HUES6 (cell line): Measurements from ENCODE around the gene NTRK1.
"Not testable (repeated sequence)": the region's sequence is repeated elsewhere in the genome, so short reads cannot be mapped to it uniquely, and the experiment has no call there.

Experiments
- H3K27ac ChIP-seq: 2 replicates; pipeline ENCODE4 v1.7.0; 2013; ENCODE audit warnings: low read depth, mild to moderate bottlenecking, low read length, inconsistent platforms
- H3K27me3 ChIP-seq: 2 replicates; pipeline ENCODE4 v1.6.1; 2013; ENCODE audit warnings: low read length; ENCODE audit not compliant: control insufficient read depth, insufficient read depth
- H3K36me3 ChIP-seq: 2 replicates; pipeline ENCODE4 v1.6.1; 2013; ENCODE audit warnings: low read length; ENCODE audit not compliant: control insufficient read depth, insufficient read depth
- H3K4me1 ChIP-seq: 2 replicates; pipeline ENCODE4 v1.6.1; 2013; ENCODE audit warnings: low read length; ENCODE audit not compliant: control insufficient read depth, insufficient read depth
- H3K4me3 ChIP-seq: 2 replicates; pipeline ENCODE4 v1.5.1; 2013; ENCODE audit warnings: low read depth, low read length
- H3K9ac ChIP-seq: one replicate; pipeline ENCODE4 v1.6.1; 2013; ENCODE audit warnings: mild to moderate bottlenecking, low read length
- H3K9me3 ChIP-seq: 2 replicates; pipeline ENCODE4 v1.6.1; 2013; ENCODE audit warnings: low read depth, low read length; ENCODE audit not compliant: control insufficient read depth, insufficient read depth

Gene NTRK1

GRCh38 chr1:156921053-156921529 lies 60.4 kb downstream of the NTRK1 start:
- Histone ChIP-seq H3K36me3 (no peaks in the 10 kb centered on the region), H3K27ac (no peak overlapping the region), H3K4me3 (peak overlapping the region; percentile 66), H3K27me3 (peaks cover 84% of the 10 kb centered on the region), H3K9ac (no peak overlapping the region), H3K4me1 (peaks cover 16% of the 10 kb centered on the region), H3K9me3 (0 out of 2 replicates have a peak, but pooled peaks cover 2% of the 10 kb centered on the region)

- H3K36me3 ChIP-seq = no peaks in the 10 kb centered on the region
- H3K27ac ChIP-seq = no peak overlapping the region
- H3K27me3 ChIP-seq = peaks cover 100% of the 10 kb centered on the region
- 0 out of 2 replicates have a peak, but pooled peaks cover 2% of the 10 kb centered on the region for H3K9me3 ChIP-seq
- H3K9ac ChIP-seq = no peak overlapping the region
- H3K4me1 ChIP-seq = peaks cover 16% of the 10 kb centered on the region
- peak overlapping the region; percentile 62 for H3K4me3 ChIP-seq
These were observed 62.5 kb downstream of the NTRK1 start for GRCh38 chr1:156922986-156923669.

- peaks cover 100% of the 10 kb centered on the region for H3K27me3 ChIP-seq
- no peaks in the 10 kb centered on the region for H3K36me3 ChIP-seq
- peak overlapping the region; percentile 62 for H3K4me3 ChIP-seq
- H3K27ac ChIP-seq = no peak overlapping the region
- H3K4me1 ChIP-seq = peaks cover 16% of the 10 kb centered on the region
- H3K9ac ChIP-seq = no peak overlapping the region
- no peaks in the 10 kb centered on the region for H3K9me3 ChIP-seq
These were observed 63.2 kb downstream of the NTRK1 start for GRCh38 chr1:156923670-156924477.

GRCh38 chr1:156924478-156925153 lies 64.0 kb downstream of the NTRK1 start:
- peaks cover 16% of the 10 kb centered on the region for H3K4me1 ChIP-seq
- H3K27ac ChIP-seq = no peak overlapping the region
- peak overlapping the region; percentile 62 for H3K4me3 ChIP-seq
- H3K9me3 ChIP-seq = no peaks in the 10 kb centered on the region
- H3K36me3 ChIP-seq = no peaks in the 10 kb centered on the region
- peaks cover 100% of the 10 kb centered on the region for H3K27me3 ChIP-seq
- H3K9ac ChIP-seq = no peak overlapping the region

GRCh38 chr1:156925154-156926010 lies 64.7 kb downstream of the NTRK1 start:
- Histone ChIP-seq H3K4me3 (peak overlapping the region; percentile 62; the same call in 1 of the 2 replicates), H3K4me1 (peaks cover 16% of the 10 kb centered on the region), H3K9me3 (no peaks in the 10 kb centered on the region), H3K27ac (no peak overlapping the region), H3K27me3 (peaks cover 96% of the 10 kb centered on the region), H3K9ac (no peak overlapping the region), H3K36me3 (no peaks in the 10 kb centered on the region)

- no peak overlapping the region for H3K4me3 ChIP-seq
- H3K4me1 ChIP-seq = peaks cover 16% of the 10 kb centered on the region
- H3K36me3 ChIP-seq = no peaks in the 10 kb centered on the region
- no peaks in the 10 kb centered on the region for H3K9me3 ChIP-seq
- H3K27ac ChIP-seq = no peak overlapping the region
- no peak overlapping the region for H3K9ac ChIP-seq
- H3K27me3 ChIP-seq = peaks cover 96% of the 10 kb centered on the region
These were observed 65.5 kb downstream of the NTRK1 start for GRCh38 chr1:156926175-156926574.

GRCh38 chr1:156926695-156927094 lies 66.0 kb downstream of the NTRK1 start:
- not testable (repeated sequence) for H3K9ac ChIP-seq, H3K27ac ChIP-seq, H3K36me3 ChIP-seq, H3K9me3 ChIP-seq
- Histone ChIP-seq H3K27me3 (peaks cover 94% of the 10 kb centered on the region), H3K4me3 (peak overlapping the region; percentile 63), H3K4me1 (peaks cover 16% of the 10 kb centered on the region)

GRCh38 chr1:156927215-156928042 lies 66.8 kb downstream of the NTRK1 start:
- Histone ChIP-seq H3K4me1 (peaks cover 18% of the 10 kb centered on the region), H3K27ac (no peak overlapping the region), H3K36me3 (no peaks in the 10 kb centered on the region), H3K4me3 (peak overlapping the region; percentile 63), H3K9ac (no peak overlapping the region), H3K27me3 (peaks cover 87% of the 10 kb centered on the region), H3K9me3 (no peaks in the 10 kb centered on the region)

- Histone ChIP-seq H3K4me3 (peak overlapping the region; percentile 63; the same call in 1 of the 2 replicates), H3K9me3 (no peaks in the 10 kb centered on the region), H3K4me1 (peaks cover 15% of the 10 kb centered on the region; the same call in 1 of the 2 replicates), H3K27me3 (peaks cover 80% of the 10 kb centered on the region), H3K36me3 (0 out of 2 replicates have a peak, but pooled peaks cover under 1% of the 10 kb centered on the region), H3K27ac (no peak overlapping the region), H3K9ac (no peak overlapping the region)
These were observed 67.5 kb downstream of the NTRK1 start for GRCh38 chr1:156928043-156928602.
